GM18858 (cell line): ENCODE data around the gene GATA3.

ENCODE experiments used
- ATAC-seq: cut with Tn5 transposase; IDR thresholded peaks from one replicate; pipeline ENCODE4 v1.9.1; 2021; ENCODE audit not compliant: unreplicated experiment

Gene GATA3

DNA sequence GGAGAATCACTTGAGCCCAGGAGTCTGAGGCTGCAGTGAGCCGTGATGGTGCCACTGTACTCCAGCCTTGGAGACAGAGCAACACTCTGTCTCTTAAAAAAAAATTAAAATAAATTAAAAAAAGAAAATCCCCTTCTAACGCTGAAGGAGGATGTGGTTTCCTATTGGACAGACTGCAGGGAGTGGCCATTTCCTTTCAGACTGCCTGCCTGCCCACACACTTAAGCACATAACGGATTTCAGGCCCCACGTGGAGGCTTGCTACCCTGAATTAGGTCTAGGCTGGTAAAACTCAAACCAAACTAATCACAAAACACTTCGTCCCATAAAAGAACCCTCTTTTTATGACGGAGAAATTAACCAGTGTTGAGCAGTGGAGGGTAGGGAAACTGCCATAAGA is 34.0 kb downstream of the GATA3 start:
- peak; percentile 71 for ATAC-seq

DNA sequence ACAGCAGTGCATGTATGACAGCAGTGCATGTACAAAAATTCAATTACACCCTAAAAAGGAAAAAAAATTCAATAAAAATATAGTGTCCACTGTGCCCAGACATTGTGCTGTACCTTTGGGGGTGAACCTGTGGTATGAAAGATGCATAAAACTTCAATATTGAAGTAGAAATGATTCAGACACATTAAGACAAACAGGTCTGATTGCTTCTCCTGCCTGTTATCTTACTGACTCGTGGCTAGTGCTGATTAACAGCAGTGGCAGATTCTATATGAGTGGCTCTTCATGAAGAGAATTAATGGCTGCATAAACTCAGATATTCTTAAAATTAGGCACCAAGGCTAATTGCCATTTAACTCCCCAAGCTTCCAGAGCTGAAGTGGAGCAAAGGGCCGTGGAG is 37.9 kb downstream of the GATA3 start:
- no peak for ATAC-seq

DNA sequence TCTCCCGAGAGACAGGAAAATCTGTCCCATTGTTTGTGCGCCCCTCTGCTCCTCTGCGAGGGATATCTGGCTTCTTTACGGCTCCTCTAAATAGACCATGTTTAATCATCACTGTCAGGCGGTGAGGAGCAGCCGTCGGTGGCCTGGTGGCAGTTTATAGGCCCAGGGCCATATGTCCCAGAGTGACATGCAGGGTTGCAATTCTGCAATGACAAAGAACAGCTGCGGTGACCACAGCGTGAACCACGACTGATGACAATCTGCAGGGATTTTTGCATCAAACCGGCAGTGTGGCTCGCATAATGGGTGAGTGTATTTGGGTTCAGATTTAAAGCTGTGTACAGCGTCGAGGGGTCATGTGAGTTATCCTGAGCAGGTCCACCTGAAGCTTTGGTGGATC is 41.5 kb downstream of the GATA3 start:
- no peak for ATAC-seq

DNA sequence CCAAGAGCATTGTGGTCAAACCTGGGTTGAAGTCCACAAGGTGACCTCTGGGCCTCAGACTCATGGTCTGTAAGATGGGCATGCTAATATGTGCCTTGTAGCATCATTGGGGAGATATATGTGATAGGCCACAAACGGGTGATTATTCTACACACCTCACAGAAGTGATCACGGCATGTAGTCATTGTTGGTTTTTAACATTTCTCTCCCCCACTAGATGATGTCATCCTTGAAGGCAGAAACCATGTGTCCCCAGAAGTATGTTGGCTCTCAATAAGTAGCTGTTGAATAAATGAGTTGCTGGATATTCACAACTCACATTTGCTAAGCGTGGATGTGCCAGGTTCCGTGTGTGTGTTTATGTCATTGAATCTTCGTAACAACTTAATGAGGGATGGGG is 42.4 kb downstream of the GATA3 start:
- no peak for ATAC-seq

DNA sequence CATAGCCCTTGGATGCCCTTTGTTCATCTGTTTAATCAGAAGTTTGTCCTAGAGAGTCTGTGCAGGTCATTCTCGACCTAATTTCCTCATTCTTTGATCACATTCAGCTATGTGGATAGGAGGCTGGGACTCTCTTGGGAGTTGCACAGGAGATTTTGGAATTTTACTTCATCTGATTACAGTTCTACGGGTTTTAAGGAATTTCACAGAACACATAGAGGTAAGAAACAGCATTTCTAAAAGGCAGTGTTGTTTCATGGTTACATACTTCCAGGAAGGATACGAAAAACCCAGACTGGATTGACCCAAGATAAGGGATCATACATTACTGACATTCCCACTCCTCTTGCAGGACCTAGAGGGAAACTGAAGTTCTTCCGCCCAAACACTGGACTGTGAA is 45.9 kb downstream of the GATA3 start:
- ATAC-seq = no peak

DNA sequence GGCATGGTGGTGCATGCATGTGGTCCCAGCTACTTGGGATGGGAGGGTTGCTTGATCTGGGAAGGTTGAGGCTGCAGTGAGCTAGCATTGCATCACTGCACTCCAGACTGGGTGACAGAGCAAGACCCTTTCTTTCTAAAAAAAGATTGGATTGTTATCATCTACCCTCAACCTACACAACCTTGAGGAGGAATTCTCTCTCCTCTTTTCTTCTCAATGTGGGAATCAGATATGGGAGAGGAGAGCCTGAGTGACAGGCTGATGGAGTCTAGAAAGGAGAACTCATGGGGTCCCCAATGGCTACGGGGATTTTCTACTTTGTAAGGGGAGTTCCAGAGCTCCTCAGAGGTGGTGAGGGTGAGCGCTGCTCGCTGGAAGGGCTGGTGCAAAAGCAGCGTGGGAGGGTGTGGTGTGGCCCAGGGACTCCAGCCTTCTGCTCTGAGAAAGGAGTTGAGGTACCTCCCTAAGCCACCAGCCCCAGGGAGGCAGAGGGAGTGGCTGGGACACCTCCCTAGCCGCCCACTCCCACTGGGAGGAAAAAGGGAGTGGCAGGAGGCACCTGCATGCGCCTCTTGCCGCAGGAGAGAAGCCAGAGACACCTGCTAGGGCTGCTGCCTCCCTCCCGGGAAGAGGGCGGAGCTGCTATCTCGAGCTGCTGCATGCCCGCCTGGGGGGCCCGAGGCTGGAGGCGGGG is 48.4 kb downstream of the GATA3 start:
- peak; percentile 81 for ATAC-seq

DNA sequence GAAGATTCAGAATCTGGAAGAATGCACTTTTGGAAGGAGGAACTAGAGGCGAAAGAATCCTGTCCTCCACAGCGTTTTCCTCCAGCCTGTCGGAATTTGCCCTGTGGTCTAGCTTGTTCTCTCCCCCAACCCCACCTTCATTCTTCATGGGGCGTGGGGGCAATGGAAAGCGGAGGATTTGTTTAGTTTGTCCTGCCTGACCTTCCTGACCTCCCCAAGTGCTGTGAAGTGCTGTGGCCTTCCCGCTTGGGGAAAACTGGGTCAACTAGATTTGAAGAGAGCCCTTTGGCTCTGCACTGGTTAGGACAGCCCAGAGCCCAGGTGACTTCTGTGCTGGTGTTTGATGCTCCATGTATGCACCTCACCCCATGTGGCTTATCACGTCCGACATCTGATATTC is 49.1 kb downstream of the GATA3 start:
- ATAC-seq = no peak

DNA sequence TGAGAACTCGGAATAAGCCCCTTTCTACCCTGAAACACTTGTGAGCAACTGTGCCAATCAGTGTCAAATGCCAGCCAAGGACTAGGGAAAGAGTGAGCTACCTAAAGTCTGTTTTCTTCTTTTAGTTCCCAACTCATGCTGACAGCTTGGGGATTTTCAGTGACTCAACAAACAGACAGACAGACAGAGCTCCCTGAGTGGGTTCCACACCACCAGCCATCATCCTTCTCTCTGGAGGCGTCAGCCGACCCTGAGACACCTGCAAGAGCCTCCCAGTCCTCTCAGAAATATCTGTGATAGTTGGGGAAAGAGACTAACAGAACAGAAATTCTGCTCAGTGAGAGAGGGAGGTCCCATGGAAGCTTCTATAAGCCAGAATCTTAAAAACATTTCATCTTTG is 49.5 kb downstream of the GATA3 start:
- no peak for ATAC-seq

DNA sequence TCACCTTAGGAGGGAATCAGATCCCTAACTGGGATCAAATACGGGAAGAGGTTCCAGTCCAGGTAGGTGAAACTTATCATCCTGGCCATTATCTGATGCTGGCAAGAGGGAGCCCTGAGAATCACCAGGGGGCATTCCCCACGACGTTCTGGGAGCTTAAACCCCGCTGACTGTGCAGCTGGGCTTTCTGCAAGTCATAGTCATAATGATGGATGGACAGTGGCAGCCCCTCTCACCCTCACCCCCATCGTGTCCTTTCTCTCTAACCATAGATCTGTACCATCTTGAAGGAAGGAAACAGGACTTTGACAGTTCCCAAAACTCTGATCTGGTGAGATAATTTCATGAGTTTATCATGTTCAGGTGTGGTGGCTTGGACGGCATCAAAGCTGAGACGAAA is 50.2 kb downstream of the GATA3 start:
- ATAC-seq = no peak

DNA sequence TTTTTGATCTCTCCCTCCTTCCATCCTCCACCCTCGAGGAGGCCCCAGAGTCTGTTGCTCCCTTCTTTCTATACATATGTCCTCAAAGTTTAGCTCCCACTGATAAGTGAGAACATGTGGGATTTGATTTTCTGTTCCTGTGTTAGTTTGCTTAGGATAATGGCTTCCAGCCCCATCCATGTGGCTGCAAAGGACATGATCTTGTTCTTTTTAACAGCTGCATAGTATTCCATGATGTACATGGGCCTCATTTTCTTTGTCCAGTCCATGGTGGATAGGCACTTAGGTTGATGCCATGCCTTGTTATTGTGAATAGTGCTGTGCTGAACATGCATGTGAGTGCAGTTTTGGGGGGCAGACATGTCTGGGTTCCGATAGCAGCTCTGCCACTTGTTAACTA is 51.4 kb downstream of the GATA3 start:
- no peak for ATAC-seq

DNA sequence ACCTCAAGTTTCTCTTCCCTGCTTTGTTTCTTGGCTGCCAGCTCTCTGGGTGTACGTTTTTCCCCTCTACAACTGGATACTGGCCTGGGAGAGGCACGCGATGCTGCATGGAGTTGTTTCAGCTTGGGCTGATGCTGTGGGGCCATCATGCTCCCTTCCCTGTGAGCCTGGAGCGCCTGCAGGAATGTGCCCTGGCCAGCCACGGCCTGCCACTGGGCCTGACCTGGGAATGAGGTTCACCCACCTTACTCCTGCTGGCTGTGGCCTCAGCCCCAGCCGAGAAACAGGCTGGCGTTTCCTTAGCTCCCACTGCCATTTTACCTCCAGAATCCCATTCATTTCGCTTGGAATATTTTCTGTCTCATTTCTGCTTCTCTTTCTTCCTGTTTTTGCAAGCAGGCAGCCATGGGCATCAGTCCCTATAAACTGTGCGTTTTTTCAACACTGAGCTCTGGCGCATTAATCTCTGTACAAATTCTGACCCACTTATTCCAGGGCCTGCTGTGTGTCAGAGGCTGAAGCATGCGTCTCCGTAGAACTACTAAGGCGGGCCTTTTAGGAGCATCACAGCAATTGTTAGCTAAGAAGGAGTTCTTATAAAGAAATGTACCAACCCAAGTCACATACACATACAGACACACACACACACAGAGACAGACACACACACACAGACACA is 57.9 kb downstream of the GATA3 start:
- ATAC-seq = no peak

DNA sequence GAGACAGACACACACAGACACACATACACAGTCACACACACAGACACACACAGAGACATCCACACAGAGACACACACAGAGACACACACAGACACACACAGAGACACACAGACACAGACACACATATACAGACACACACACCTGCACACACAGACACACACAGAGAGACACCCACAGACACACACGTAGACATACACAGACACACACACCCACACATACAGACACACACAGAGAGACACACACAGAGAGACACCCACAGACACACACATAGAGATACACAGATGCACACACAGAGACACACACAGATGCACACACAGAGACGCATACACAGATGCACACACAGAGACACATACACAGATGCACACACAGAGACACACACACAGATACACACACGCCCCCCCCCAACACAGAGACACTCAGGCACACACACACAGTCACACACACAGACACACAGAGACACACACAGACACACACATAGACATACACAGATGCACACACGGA is 58.5 kb downstream of the GATA3 start:
- no peak for ATAC-seq

DNA sequence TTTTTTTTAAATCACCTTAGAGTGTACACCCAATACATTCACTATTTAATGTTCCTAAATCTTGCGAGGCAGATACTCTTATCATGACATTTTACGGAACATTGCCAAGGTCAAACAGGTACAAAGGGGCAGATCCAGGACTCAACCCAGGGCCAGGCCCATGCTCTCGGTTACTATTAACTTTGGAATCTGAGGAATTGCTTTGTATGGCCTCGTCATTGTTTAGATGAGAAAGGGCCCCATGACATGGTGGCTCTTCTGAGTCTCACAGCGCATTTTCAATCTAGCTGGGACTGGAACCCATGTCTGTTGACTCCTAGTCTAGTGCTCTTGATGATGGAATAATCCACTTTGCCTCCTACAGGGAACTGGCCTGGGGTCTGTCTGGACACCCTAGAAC is 59.1 kb downstream of the GATA3 start:
- no peak for ATAC-seq

DNA sequence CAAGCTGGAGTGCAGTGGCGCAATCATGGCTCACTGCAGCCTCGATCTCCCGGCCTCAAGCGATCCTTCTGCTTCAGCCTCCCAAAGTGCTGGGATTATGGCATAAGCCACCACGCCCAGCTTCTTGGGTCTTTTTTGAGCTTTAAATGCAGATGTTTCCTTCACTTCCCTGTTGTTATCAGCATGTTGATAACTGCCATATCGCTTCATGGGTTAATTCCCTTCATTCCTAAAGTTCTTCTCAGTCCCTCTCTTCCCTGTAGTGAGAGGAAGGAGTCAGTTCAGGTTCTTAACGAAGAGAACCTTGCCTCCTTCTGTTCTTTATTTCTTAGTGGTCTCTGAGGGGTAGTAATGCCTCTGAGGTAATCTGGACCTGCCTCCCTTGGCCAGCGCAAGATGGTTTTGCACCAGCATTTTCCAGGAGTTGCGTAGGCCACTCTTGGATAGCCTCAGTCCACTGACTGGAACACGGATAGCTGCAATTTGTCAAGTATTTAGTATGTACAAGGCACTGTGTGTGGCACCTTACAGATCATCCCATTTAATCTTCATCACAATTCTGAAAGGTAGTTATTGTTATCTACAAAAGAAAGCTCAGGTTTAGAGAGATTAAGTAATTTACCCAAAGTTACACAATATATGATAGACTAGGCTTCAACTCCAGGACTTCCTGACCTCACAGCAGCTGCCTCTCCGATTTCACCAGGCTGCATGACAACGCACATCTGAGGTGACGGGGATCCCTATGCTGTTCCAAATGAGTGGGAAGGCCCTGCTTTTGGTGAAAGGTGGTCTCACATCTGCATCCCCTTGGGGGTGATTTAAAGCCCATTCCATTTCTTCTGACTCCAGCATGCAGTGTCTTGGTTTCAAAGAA is 60.5 kb downstream of the GATA3 start:
- no peak for ATAC-seq

DNA sequence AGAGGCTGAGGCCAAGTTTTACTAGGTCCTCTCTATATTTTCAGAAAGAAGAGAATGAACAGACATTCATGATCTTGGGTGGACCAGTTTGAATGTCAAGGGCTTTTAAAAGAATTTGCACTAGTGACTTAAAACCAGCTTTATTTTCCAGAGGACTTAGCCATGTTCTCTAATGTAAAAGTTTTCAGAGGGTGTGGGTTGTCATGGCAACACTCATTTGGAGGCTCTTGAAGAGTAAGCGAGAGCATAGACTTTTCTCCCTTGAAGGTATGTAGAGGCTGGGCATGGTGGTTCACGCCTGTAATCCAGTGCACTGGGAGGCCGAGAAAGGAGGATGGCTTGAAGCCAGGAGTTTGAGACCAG is 61.1 kb downstream of the GATA3 start:
- ATAC-seq = no peak

DNA sequence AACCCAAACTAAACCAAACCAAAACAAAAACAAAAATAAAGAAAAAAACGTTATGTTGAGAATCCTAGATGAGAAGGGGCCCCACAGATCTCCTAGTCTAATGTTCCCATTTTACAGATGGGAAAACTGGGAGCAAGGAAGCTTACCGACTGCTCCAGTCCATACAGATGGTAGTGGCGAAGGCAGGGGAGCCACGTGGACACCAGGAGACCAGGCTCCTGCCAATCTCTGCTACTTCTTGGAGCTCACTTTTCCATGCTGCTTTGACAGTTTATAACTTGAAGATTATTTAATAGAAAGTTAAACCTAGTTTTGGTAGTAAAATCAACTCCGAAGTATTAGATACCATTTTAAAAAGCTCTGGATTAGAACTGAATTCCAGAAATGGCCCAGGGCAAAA is 62.0 kb downstream of the GATA3 start:
- ATAC-seq = no peak

DNA sequence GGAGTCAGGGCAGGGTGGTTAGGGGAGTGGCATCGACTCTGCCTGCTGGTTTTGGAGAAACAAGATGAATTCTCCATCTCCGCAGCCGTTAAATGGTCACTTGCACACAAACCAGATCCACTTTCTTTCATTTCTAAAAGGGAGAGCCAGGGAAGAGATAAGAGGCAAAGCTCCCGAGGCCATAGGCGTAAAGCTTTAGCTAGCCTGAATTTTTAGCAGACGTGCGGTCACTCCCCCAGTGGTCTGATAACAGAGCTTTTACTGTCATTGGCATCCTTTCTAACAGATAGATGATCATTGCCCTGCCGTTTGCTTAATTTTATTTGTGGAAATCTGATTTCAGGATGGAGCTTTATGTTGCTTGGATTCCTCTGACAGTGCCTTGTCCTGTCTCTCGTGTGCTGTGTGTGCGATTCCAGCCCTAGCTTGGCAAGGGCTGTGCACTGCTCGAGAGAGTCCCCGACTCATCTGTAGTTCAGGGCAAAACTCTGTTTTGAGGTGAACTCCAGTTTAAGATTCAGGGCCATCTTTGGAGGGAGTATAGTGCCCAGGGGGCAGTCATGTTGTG is 62.5 kb downstream of the GATA3 start:
- no peak for ATAC-seq

DNA sequence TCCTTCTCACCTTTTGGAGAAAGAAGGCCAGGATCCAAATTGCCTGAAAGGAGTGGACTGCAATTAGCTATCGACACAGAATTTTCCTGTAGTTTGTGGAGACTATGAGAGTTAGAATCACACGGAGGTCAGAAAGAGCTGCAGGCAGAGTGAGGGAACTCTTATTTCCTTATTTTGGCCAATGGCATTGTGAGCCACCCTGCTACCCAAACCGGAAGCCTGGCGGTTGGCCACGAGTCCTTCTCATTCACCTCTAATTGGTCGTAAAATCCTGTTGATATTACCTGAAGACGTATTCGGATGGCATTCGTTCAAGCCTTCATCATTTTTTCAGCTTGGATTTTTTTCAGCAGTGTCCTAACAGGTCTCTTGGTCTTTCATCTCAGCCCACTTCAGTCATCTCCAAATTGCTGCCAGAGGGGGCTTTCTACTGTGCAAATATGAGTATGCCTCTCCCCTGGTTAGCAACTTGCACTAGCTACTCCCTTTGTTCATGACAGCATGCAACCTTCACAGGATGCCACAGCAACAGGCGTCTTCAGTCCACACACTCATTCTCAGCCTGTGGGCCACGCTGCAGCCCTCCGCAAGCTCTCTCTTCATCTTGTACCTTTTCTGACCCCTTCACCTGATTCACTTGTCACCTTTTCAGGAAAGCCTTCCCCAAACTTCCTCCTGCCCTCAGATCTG is 66.9 kb downstream of the GATA3 start:
- ATAC-seq = no peak

DNA sequence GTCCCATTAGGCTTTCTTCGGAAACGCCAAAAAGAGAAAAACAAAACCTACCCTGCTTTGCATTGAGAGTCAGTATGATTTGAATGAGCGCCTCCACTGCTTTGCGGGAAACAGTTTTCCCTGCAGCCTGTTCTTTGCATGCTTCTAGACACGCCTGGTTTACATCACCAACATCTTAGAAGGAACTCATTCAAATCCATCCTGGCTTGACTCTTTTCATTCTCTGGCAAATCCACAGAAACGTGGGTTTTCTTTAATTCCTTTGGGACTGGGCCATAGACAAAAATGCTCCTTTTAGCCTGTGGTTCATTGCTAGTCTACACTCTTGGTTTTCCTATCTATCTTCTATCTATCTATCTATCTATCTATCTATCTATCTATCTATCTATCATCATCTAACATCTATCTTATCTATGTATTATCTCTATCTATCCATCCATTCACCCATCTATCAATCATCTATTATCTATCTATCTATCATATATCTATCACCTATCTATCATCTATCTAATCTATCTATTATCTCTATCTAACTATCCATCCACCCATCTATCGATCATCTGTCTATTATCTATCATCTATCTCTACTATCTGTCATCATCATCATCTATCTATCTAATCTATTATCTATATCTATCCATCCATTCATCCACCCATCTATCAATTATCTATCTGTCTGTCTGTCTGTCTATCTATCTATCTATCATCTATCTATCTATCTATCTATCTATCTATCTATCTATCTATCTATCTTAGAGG is 68.3 kb downstream of the GATA3 start:
- ATAC-seq = no peak

DNA sequence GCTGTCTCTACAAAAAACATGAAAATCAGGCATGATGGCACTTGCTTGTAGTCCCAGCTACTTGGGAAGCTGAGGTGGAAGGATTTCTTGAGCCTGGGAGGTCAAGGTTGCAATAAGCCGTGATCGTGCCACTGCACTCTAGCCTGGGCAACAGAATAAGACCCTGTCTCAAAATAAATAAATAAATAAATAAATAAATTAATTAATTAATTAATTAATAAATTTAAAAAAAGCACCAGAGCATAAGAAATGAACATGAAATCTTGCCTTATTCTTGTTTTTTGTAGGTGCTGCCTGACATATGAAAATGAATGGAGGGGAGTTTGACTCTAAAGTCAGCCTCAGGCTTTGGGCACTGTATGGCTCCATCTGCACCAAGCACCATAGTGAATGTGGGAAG is 69.9 kb downstream of the GATA3 start:
- no peak for ATAC-seq
